Anterior cingulate cortex (tissue), 58 donors: ENCODE measurements around the gene ITGA1.
"Not testable (repeated sequence)": the region's sequence is repeated elsewhere in the genome, so short reads cannot be mapped to it uniquely, and the experiment has no call there.

Experiments used
- DNase-seq, 58 donors: peaks; one replicate each; lab custom pipeline; 2025; lab: John Stamatoyannopoulos, UW

The ITGA1 gene

GRCh38 chr5:52856564-52856963 is 68.8 kb downstream of the ITGA1 start:
- no peak for DNase-seq

GRCh38 chr5:52859628-52860027 is 71.9 kb downstream of the ITGA1 start:
- no peak for DNase-seq

GRCh38 chr5:52861368-52861767 is 73.7 kb downstream of the ITGA1 start:
- no peak for DNase-seq

- no peak for DNase-seq
These were observed 76.1 kb downstream of the ITGA1 start for GRCh38 chr5:52863715-52864290.

GRCh38 chr5:52864371-52864770 is 76.7 kb downstream of the ITGA1 start:
- DNase-seq, result peak in 2 of 58 donors; percentile 14 to 15

GRCh38 chr5:52864884-52865283 is 77.2 kb downstream of the ITGA1 start:
- no peak for DNase-seq

- DNase-seq, result not testable (repeated sequence)
These were observed 78.3 kb downstream of the ITGA1 start for GRCh38 chr5:52865991-52866390.

GRCh38 chr5:52867809-52868208 is 80.1 kb downstream of the ITGA1 start:
- no peak for DNase-seq

- no peak for DNase-seq
These were observed 80.7 kb downstream of the ITGA1 start for GRCh38 chr5:52868417-52868816.

GRCh38 chr5:52869391-52869790 is 81.7 kb downstream of the ITGA1 start:
- DNase-seq, result no peak

GRCh38 chr5:52870448-52870847 is 82.7 kb downstream of the ITGA1 start:
- DNase-seq, result no peak

- no peak for DNase-seq
These were observed 88.1 kb downstream of the ITGA1 start for GRCh38 chr5:52875827-52876226.

- DNase-seq, result no peak
These were observed 88.7 kb downstream of the ITGA1 start for GRCh38 chr5:52876456-52876855.

GRCh38 chr5:52878656-52879055 is 90.9 kb downstream of the ITGA1 start:
- no peak for DNase-seq

GRCh38 chr5:52880541-52880940 is 92.8 kb downstream of the ITGA1 start:
- no peak for DNase-seq

- no peak for DNase-seq
These were observed 93.8 kb downstream of the ITGA1 start for GRCh38 chr5:52881468-52881867.

- no peak for DNase-seq
These were observed 95.4 kb downstream of the ITGA1 start for GRCh38 chr5:52883110-52883509.

- DNase-seq, result no peak
These were observed 96.7 kb downstream of the ITGA1 start for GRCh38 chr5:52884453-52884852.

- DNase-seq, result no peak
These were observed 97.9 kb downstream of the ITGA1 start for GRCh38 chr5:52885614-52886013.

- DNase-seq, result no peak
These were observed 98.5 kb downstream of the ITGA1 start for GRCh38 chr5:52886206-52886605.

- DNase-seq, result no peak
These were observed 99.3 kb downstream of the ITGA1 start for GRCh38 chr5:52887066-52887465.

- no peak for DNase-seq
These were observed 100.6 kb downstream of the ITGA1 start for GRCh38 chr5:52888363-52888762.

GRCh38 chr5:52892242-52892878 is 104.6 kb downstream of the ITGA1 start:
- no peak for DNase-seq
